Mucosa of descending colon (tissue), 3 donors: Measurements from ENCODE around the gene RELL1. TPM values are rescaled to one million over a fixed set of nuclear protein-coding genes. Genes with fewer than 3 reads are reported as not detected.

Experiments used
- ATAC-seq: fragments of 200-7000 bp; cut with Tn5 transposase; one replicate; pipeline ENCODE4 v1.9.1; 2020; ENCODE audit warnings: mild to moderate bottlenecking, moderate library complexity
- DNase-seq, 3 donors: peaks; one replicate each; pipeline ENCODE4 v3.0.0-alpha.2; 2020
- H3K36me3 ChIP-seq: fragments of 200-600 bp; one replicate; pipeline ENCODE4 v1.8.0; 2021; ENCODE audit warnings: low read depth, mild to moderate bottlenecking
- H3K4me1 ChIP-seq: fragments of 200-600 bp; one replicate; pipeline ENCODE4 v1.8.0; 2021; ENCODE audit warnings: low read depth, mild to moderate bottlenecking
- H3K4me3 ChIP-seq: fragments of 200-600 bp; one replicate; pipeline ENCODE4 v1.8.0; 2021; ENCODE audit warnings: mild to moderate bottlenecking
- H3K9me3 ChIP-seq: fragments of 200-600 bp; one replicate; pipeline ENCODE4 v1.8.0; 2021; ENCODE audit warnings: mild to moderate bottlenecking
- intact Hi-C, 2 donors: fragments of 100-400 bp; cut with DNase I in 1 of 2; cut with micrococcal nuclease in 1 of 2; formaldehyde crosslinking; loops; one replicate each; pipeline versions ENCODE4 v1.11.0 to v1.11.1; 2022; cut with DNase I, micrococcal nuclease
- total RNA-seq, 3 donors: library from RNA; stranded (reverse); fragmentation: NEBNext Ultra II Directional in 2 of 3; extraction: Animal tissue kit (Norgen Biotek cat#: 25700) in 2 of 3; gene quantifications; one replicate each; pipeline versions ENCODE4 v1.2.1 to v1.2.4, GENCODE V29; 2021 to 2023
- TF ChIP-seq, protein P1 (sequence below): fragments of 200-600 bp; IDR thresholded peaks from one replicate; pipeline ENCODE4 v1.8.0; 2022; ENCODE audit warnings: antibody characterized with exemption, mild to moderate bottlenecking
- donor health status: DM: no; HTN: no; CAD: no; lungs with moderate emphysema.
- donor health status: DM: no; HTN: no; CAD: no.
- donor health status: DM: no; HTN: yes; CAD: no.

RELL1 gene
- total RNA-seq, 3 donors from 2014 or later = 50.5 to 75.2 (median 68.8) TPM

DNA sequence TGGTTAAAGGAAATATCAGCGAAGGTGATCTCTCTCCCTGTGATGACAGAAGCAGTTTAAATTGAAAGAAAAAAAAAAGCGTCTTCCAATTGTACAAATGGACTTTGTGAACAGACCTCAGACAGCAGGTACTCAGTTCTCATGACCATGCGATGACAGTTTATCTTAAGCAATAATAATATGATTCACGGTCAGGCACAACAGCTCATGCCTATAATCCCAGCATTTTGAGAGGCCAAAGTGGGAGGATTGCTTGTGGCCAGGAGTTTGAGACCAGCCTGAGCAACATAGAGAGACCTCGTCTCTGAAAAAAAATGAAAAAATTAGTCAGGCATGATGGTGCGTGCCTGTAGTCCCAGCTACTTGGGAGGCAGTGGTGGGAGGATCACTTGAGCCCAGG is 51.0 kb downstream of the RELL1 start:
- DNase-seq (no peak), ATAC-seq (no peak)
- Histone ChIP-seq H3K36me3 (no peaks in the 10 kb centered on the region), H3K9me3 (no peaks in the 10 kb centered on the region), H3K4me3 (no peak overlapping the region), H3K4me1 (no peaks in the 10 kb centered on the region)
- TF ChIP-seq, protein P1, sequence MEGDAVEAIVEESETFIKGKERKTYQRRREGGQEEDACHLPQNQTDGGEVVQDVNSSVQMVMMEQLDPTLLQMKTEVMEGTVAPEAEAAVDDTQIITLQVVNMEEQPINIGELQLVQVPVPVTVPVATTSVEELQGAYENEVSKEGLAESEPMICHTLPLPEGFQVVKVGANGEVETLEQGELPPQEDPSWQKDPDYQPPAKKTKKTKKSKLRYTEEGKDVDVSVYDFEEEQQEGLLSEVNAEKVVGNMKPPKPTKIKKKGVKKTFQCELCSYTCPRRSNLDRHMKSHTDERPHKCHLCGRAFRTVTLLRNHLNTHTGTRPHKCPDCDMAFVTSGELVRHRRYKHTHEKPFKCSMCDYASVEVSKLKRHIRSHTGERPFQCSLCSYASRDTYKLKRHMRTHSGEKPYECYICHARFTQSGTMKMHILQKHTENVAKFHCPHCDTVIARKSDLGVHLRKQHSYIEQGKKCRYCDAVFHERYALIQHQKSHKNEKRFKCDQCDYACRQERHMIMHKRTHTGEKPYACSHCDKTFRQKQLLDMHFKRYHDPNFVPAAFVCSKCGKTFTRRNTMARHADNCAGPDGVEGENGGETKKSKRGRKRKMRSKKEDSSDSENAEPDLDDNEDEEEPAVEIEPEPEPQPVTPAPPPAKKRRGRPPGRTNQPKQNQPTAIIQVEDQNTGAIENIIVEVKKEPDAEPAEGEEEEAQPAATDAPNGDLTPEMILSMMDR = no peak
- intact Hi-C loops = no loop called here

- Histone ChIP-seq H3K4me3 (no peak overlapping the region), H3K36me3 (no peaks in the 10 kb centered on the region), H3K9me3 (no peaks in the 10 kb centered on the region), H3K4me1 (no peaks in the 10 kb centered on the region)
- DNase-seq (no peak), ATAC-seq (no peak)
- intact Hi-C loops = no loop called here
- TF ChIP-seq, protein P1 = no peak
Measured at GRCh38 chr4:37634180-37634579, 52.0 kb downstream of the RELL1 start.

DNA sequence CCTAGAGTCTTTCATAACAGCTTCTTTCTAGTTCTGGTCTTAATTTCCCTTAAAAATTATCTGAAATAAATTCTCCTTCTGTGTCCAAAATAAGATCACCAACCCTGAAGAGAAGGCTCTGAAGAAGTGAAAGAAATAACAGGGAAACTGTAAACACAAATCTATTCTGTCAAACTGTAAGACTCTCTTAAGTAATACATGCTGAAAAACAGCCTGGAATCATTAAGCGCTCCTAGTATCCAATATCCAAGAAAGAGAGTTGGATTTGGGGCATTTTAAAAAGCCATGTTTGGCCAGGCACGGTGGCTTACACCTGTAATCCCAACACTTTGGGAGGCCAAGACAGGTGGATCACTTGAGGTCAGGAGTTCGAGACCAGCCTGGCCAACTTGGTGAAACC is 53.3 kb downstream of the RELL1 start:
- H3K36me3 ChIP-seq = no peaks in the 10 kb centered on the region
- DNase-seq (no peak), ATAC-seq (no peak)
- intact Hi-C loops = no loop called here
- TF ChIP-seq, protein P1 = no peak
- H3K9me3 ChIP-seq = no peaks in the 10 kb centered on the region
- no peak overlapping the region for H3K4me3 ChIP-seq
- H3K4me1 ChIP-seq = no peaks in the 10 kb centered on the region

DNA sequence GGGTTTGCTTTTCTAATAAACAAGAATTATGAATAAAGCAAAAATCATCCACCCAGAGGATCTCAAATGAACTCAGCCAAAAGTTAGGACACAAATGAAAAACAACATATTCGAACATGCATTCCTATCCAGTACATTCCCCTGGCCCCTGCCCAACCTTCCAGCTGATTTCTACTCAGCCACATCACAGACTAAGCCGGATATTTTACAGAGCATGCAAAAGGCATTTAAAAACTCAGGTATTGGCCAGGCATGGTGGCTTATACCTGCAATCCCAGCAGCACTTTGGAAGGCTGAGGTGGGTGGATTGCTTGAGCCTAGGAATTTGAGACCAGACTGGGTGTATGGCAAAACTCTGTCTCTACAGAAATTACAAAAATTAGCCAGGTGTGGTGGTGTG is 54.6 kb downstream of the RELL1 start:
- Histone ChIP-seq H3K9me3 (no peaks in the 10 kb centered on the region), H3K4me1 (no peaks in the 10 kb centered on the region), H3K36me3 (no peaks in the 10 kb centered on the region), H3K4me3 (no peak overlapping the region)
- DNase-seq (peak in 1 of 3 donors; percentile 24), ATAC-seq (no peak)
- intact Hi-C loops = no loop called here
- TF ChIP-seq, protein P1 = no peak

DNA sequence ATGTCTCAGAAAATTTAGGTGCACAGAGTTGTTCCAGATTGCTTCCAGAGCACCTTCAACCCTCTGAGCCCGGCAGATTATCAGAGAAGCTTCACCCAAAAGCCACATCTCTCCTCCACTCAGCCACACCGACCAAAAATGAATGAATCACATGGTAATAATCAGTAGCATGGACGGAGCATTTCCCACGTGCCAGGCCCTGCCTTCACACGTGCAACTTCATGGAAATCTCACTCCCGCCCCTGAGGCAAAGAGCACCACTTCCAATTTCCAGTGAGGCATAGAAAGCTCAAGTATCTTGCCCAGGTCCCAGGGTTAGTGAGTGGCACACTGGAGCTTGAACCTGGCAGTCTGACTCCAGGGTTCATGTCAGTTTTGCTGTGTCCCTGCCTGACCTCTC is 56.5 kb downstream of the RELL1 start:
- intact Hi-C loops = no loop called here
- TF ChIP-seq, protein P1 = no peak
- Histone ChIP-seq H3K4me3 (no peak overlapping the region), H3K9me3 (no peaks in the 10 kb centered on the region), H3K4me1 (no peaks in the 10 kb centered on the region), H3K36me3 (no peaks in the 10 kb centered on the region)
- ATAC-seq (no peak), DNase-seq (no peak)

- no peaks in the 10 kb centered on the region for H3K36me3 ChIP-seq
Measured at GRCh38 chr4:37628977-37629609, 57.1 kb downstream of the RELL1 start.

More at GRCh38 chr4:37628977-37629609, 57.1 kb downstream of the RELL1 start:
- intact Hi-C loops = no loop called here
- Histone ChIP-seq H3K4me1 (no peaks in the 10 kb centered on the region), H3K9me3 (no peaks in the 10 kb centered on the region), H3K4me3 (no peak overlapping the region)
- TF ChIP-seq, protein P1 = no peak
- ATAC-seq (peak; percentile 63), DNase-seq (peak in 1 of 3 donors; percentile 21)
